ENCODE results near the gene RGSL1. TPM values are rescaled to one million over a fixed set of nuclear protein-coding genes. Genes with fewer than 3 reads are reported as not detected.

RGSL1 gene
- total and polyA plus RNA-seq, 2 of the 8 experiments (the other 6 are each of a cell fraction or from before 2014, with no cell fraction given) = not detected

GRCh38 chr1:182410620-182411273 is 39.2 kb upstream of the RGSL1 start:
- no peaks in the 10 kb centered on the region for H3K27me3 ChIP-seq (replicated peaks in 1 of 4; ENCODE audit: control insufficient read depth in 3 of 4, extremely low read depth in 1 of 4, insufficient read depth in 3 of 4, low read length in 3 of 4)
- no peak overlapping the region for H4K8ac ChIP-seq (ENCODE audit: extremely low read depth, insufficient read depth, low read length)
- no peak overlapping the region for H3K14ac ChIP-seq (ENCODE audit: insufficient read length)
- no peaks in the 10 kb centered on the region for H3K9me3 ChIP-seq (ENCODE audit: insufficient read depth in 2 of 2, low read depth in 1 of 2, low read length in 1 of 2)
- H3K4me2 ChIP-seq (ENCODE audit: insufficient read depth in 1 of 2, low read depth in 2 of 2, low read length in 2 of 2) = no peak overlapping the region
- H4K5ac ChIP-seq (ENCODE audit: insufficient read length, low read depth, low read length) = no peak overlapping the region
- H3K79me2 ChIP-seq (ENCODE audit: control insufficient read depth in 1 of 2, insufficient read depth in 2 of 2, low read length in 2 of 2) = no peaks in the 10 kb centered on the region
- H4K20me1 ChIP-seq (replicated peaks in 1 of 2; ENCODE audit: control insufficient read depth in 1 of 2, insufficient read depth in 2 of 2, low read length in 2 of 2) = no peaks in the 10 kb centered on the region
- no peak overlapping the region for H4K91ac ChIP-seq (replicated peaks; ENCODE audit: insufficient read length, low read length)
- no peak overlapping the region for H3K27ac ChIP-seq (ENCODE audit: low read depth, low read length)
- no peaks in the 10 kb centered on the region for H3K79me1 ChIP-seq (ENCODE audit: low read depth, low read length)
- peaks cover 0 to 5% (median 0%) of the 10 kb centered on the region in 4 experiments; a peak in 1 of 7 replicates for H3K4me1 ChIP-seq (replicated peaks in 1 of 4; ENCODE audit: control insufficient read depth in 3 of 4, insufficient read depth in 4 of 4, low read length in 3 of 4)
- H2BK20ac ChIP-seq (ENCODE audit: low read length) = no peak overlapping the region
- H3K23me2 ChIP-seq (ENCODE audit: low read depth, low read length) = no peaks in the 10 kb centered on the region
- DNase-seq (ENCODE audit: low read depth in 1 of 2, low spot score in 2 of 2) (no peak), FAIRE-seq (no peak)
- no peak overlapping the region for H3K4ac ChIP-seq (replicated peaks; ENCODE audit: insufficient read length, low read depth, low read length)
- H3K23ac ChIP-seq (ENCODE audit: insufficient read length) = no peak overlapping the region
- no peak overlapping the region for H2BK120ac ChIP-seq (replicated peaks; ENCODE audit: low read depth, low read length)
- no peak overlapping the region for H2BK12ac ChIP-seq (ENCODE audit: low read depth, low read length)
- no peak overlapping the region for H2BK15ac ChIP-seq (ENCODE audit: low read length)
- no peak overlapping the region for H2AK5ac ChIP-seq (ENCODE audit: low read depth, low read length)
- H3K9ac ChIP-seq (replicated peaks in 1 of 4; ENCODE audit: extremely low read depth in 1 of 4, low read depth in 3 of 4, low read length in 3 of 4) = no peak overlapping the region
- no peaks in the 10 kb centered on the region for H3K36me3 ChIP-seq (ENCODE audit: control insufficient read depth in 2 of 4, insufficient read depth in 4 of 4, low read length in 3 of 4)
- no peak overlapping the region for H3K18ac ChIP-seq (ENCODE audit: extremely low read depth, low read length)
- no peak overlapping the region for H2AFZ ChIP-seq (ENCODE audit: low read length)
- WGBS, 2 experiments (ENCODE audit: extremely low coverage in 1 of 2, insufficient coverage in 1 of 2, insufficient read length in 1 of 2, insufficient replicate concordance in 2 of 2, low coverage in 1 of 2, low lambda C conversion rate in 2 of 2, missing lambda C conversion rate in 1 of 2) = 93% methylated on average over 1 of the region's 1 CpG; no CpG with 5 or more reads in 1 of the 2 experiments
- H3K4me3 ChIP-seq (ENCODE audit: extremely low read depth in 1 of 4, insufficient read depth in 2 of 4, low read depth in 3 of 4, low read length in 4 of 4) = no peak overlapping the region
- no peak overlapping the region for H3K56ac ChIP-seq (replicated peaks; ENCODE audit: insufficient read length, low read depth, low read length)
- ChIA-PET CTCF (ENCODE audit: partially characterized antibody) (interaction anchor here (0.5 to 2.5 kb wide), 8 partner anchors 9 to 348 kb away, joined by 3 to 11 read pairs (median 3); partner anchors contain the start of gene TEDDM1), POLR2A (ENCODE audit: partially characterized antibody) (interaction anchor here (1.2 kb wide), 1 partner anchor 19 kb away, joined by 4 read pairs; the partner anchor contains the start of gene GLUL)
- no peak overlapping the region for H2BK5ac ChIP-seq (ENCODE audit: low read depth, low read length)
- TF ChIP-seq PHF8 (conservative IDR thresholded peaks at IDR 0.05; ENCODE audit: low read depth, low read length) (no peak), ASH2L (IDR thresholded peaks at IDR 0.05; ENCODE audit: low read length) (no peak), CHD2 (IDR thresholded peaks at IDR 0.05; ENCODE audit: low read length) (no peak), HDAC6 (IDR thresholded peaks at IDR 0.05; ENCODE audit: low read depth, low read length) (no peak), GABPA (IDR thresholded peaks at IDR 0.05; ENCODE audit: borderline replicate concordance, insufficient read depth, low read length) (no peak), SRF (IDR thresholded peaks at IDR 0.05; ENCODE audit: low read depth, low read length) (no peak), EZH2 (IDR thresholded peaks at IDR 0.05; ENCODE audit: low read depth, low read length, severe bottlenecking) (no peak), CTBP2 (IDR thresholded peaks at IDR 0.05; ENCODE audit: borderline replicate concordance, insufficient read depth, insufficient read length, low read length) (no peak), CBX5 (IDR thresholded peaks at IDR 0.05; ENCODE audit: low read depth, low read length) (no peak), CTCF (IDR thresholded peaks at IDR 0.05; ENCODE audit: control extremely low read depth in 1 of 3, insufficient read depth in 1 of 3, low read depth in 1 of 3, low read length in 3 of 3) (no peak)

Data from H1 (cell line).